Measurements from ENCODE around the gene BRK1. TPM values are rescaled to one million over a fixed set of nuclear protein-coding genes. Genes with fewer than 3 reads are reported as not detected.
"Not testable (repeated sequence)": the region's sequence is repeated elsewhere in the genome, so short reads cannot be mapped to it uniquely, and the experiment has no call there.

The BRK1 gene
- total and polyA plus RNA-seq, 4 donors: 28.3 to 82.2 (median 67.9) TPM

GRCh38 chr3:10157031-10157430 lies 41.6 kb downstream of the BRK1 start:
- H3K9ac ChIP-seq (ENCODE audit: low read depth in 1 of 2, low read length in 2 of 2): no peak overlapping the region
- 85% methylated on average over 4 of the region's 4 CpGs for WGBS
- no peak overlapping the region for H3K4me3 ChIP-seq (ENCODE audit: low read depth in 1 of 3, low read length in 3 of 3)
- no peaks in the 10 kb centered on the region for H3K27me3 ChIP-seq (ENCODE audit: control insufficient read depth in 4 of 4, insufficient read depth in 4 of 4, low read length in 3 of 4)
- no peaks in the 10 kb centered on the region for H3K4me1 ChIP-seq (ENCODE audit: control insufficient read depth in 4 of 4, insufficient read depth in 4 of 4, low read length in 3 of 4)
- no peak for DNase-seq (ENCODE audit: low spot score)
- H3K9me3 ChIP-seq (ENCODE audit: control insufficient read depth in 4 of 4, low read length in 3 of 4): no peaks in the 10 kb centered on the region
- TF ChIP-seq RXRA (IDR thresholded peaks at IDR 0.05) (no peak), HNF4G (IDR thresholded peaks at IDR 0.05) (no peak), RAD21 (IDR thresholded peaks at IDR 0.05) (no peak), HNF4A (conservative IDR thresholded peaks at IDR 0.05) (no peak), NR2F2 (IDR thresholded peaks at IDR 0.05) (no peak), YY1 (IDR thresholded peaks at IDR 0.05) (no peak), FOXA1 (IDR thresholded peaks at IDR 0.05) (no peak), ATF3 (IDR thresholded peaks at IDR 0.05) (no peak), SP1 (IDR thresholded peaks at IDR 0.05) (no peak), CTCF (IDR thresholded peaks at IDR 0.05; ENCODE audit: low read depth, low read length, missing input control) (no peak), TAF1 (conservative IDR thresholded peaks at IDR 0.05) (no peak), JUND (IDR thresholded peaks at IDR 0.05) (no peak), FOXA2 (IDR thresholded peaks at IDR 0.05) (no peak), ZBTB33 (IDR thresholded peaks at IDR 0.05) (no peak), MAX (IDR thresholded peaks at IDR 0.05) (no peak), EGR1 (IDR thresholded peaks at IDR 0.05; ENCODE audit: low read depth in 2 of 2) (no peak), REST (IDR thresholded peaks at IDR 0.05) (no peak), GABPA (IDR thresholded peaks at IDR 0.05 in 1 of 2, conservative IDR thresholded peaks at IDR 0.05 in 1 of 2) (no peak)
- H3K36me3 ChIP-seq (ENCODE audit: control insufficient read depth in 4 of 4, insufficient read depth in 3 of 4, low read depth in 1 of 4, low read length in 3 of 4): peaks cover 0 to 9% (median 6%) of the 10 kb centered on the region in 4 donors
- H3K27ac ChIP-seq (ENCODE audit: low read depth in 1 of 2, low read length in 2 of 2): no peak overlapping the region

GRCh38 chr3:10158555-10158954 lies 43.1 kb downstream of the BRK1 start:
- H3K4me3 ChIP-seq (ENCODE audit: low read depth in 1 of 3, low read length in 3 of 3); H3K4me1 ChIP-seq (ENCODE audit: control insufficient read depth in 4 of 4, insufficient read depth in 4 of 4, low read length in 3 of 4); H3K27me3 ChIP-seq (ENCODE audit: control insufficient read depth in 4 of 4, insufficient read depth in 4 of 4, low read length in 3 of 4); H3K27ac ChIP-seq (ENCODE audit: low read depth in 1 of 2, low read length in 2 of 2); H3K9me3 ChIP-seq (ENCODE audit: control insufficient read depth in 4 of 4, low read length in 3 of 4); DNase-seq (ENCODE audit: low spot score); H3K9ac ChIP-seq (ENCODE audit: low read depth in 1 of 2, low read length in 2 of 2); H3K36me3 ChIP-seq (ENCODE audit: control insufficient read depth in 4 of 4, insufficient read depth in 3 of 4, low read depth in 1 of 4, low read length in 3 of 4): not testable (repeated sequence)
- 99% methylated on average over 6 of the region's 6 CpGs for WGBS

All from liver (tissue), 9 donors.